K562 (cell line): Measurements from ENCODE around the gene WDR86. TPM values are rescaled to one million over a fixed set of nuclear protein-coding genes. Genes with fewer than 3 reads are reported as not detected.

Source experiments
- ATAC-seq: fragments of 200-7000 bp; cut with Tn5 transposase; 3 replicates; pipeline ENCODE4 v1.9.1; 2020; ENCODE audit warnings: moderate library complexity
- BruUV-seq: library from RNA; stranded (reverse); fragments of 400-500 nt; replicated peaks from 2 replicates; lab custom pipeline; 2021; lab: Mats Ljungman, UMichigan
- CTCF ChIA-PET: fragments of 300-600 bp; formaldehyde crosslinking; extraction: SDS; loops from one replicate; lab custom pipeline; 2021; ENCODE audit warnings: low intra/inter-chr PET ratio; lab: Yijun Ruan, JAX
- POLR2A ChIA-PET: fragments of 300-600, 350-650 bp; sonication (Branson Sonifier 250); formaldehyde crosslinking; extraction: SDS; loops from one replicate; lab custom pipeline; 2021; ENCODE audit warnings: antibody characterized with exemption, inconsistent platforms; lab: Yijun Ruan, JAX
- DNase-seq, 4 experiments: peaks; one replicate each; pipeline versions ENCODE4 v3.0.0 to v3.0.0-alpha.2; 2011 to 2018; ENCODE audit warnings: low spot score in 3 of 4, mixed read lengths in 3 of 4; ENCODE audit errors: extremely low read depth in 1 of 4
- FAIRE-seq: peaks from 2 replicates; lab custom pipeline; 2011; peaks lifted over from hg19 to GRCh38; lab: Jason Lieb, UNC
- H2AFZ ChIP-seq: 2 replicates; pipeline ENCODE4 v1.6.0; 2011; ENCODE audit warnings: low read depth, low read length, control low read depth, inconsistent platforms
- H3K27ac ChIP-seq: fragments of 200-600 bp; 3 replicates; pipeline ENCODE4 v1.8.0; 2011; ENCODE audit warnings: low read depth, mild to moderate bottlenecking, control low read depth, inconsistent platforms, low read length, moderate library complexity, mixed read lengths; ENCODE audit errors: extremely low read depth
- H3K27me3 ChIP-seq, 2 experiments: fragments of 300-600 bp in 1 of 2; 2 replicates in 1 of 2; 3 replicates in 1 of 2; pipeline versions ENCODE4 v1.6.0 to v1.8.0; 2011; ENCODE audit warnings: inconsistent platforms in 2 of 2, low read length in 2 of 2, mild to moderate bottlenecking in 1 of 2, mixed read lengths in 1 of 2, moderate library complexity in 1 of 2; ENCODE audit not compliant: control insufficient read depth in 2 of 2, insufficient read depth in 2 of 2
- H3K36me3 ChIP-seq: fragments of 300-600 bp; 3 replicates; pipeline ENCODE4 v1.8.0; 2011; ENCODE audit warnings: mild to moderate bottlenecking, low read length, inconsistent platforms; ENCODE audit not compliant: control insufficient read depth, insufficient read depth
- H3K4me1 ChIP-seq, 2 experiments: fragments of 200-600 bp in 1 of 2; replicated peaks in 1 of 2; 2 replicates in 1 of 2; 3 replicates in 1 of 2; pipeline versions ENCODE4 v1.5.1 to v1.8.0; 2011; ENCODE audit warnings: inconsistent platforms in 2 of 2, low read length in 2 of 2, mild to moderate bottlenecking in 1 of 2, mixed read lengths in 1 of 2, moderate library complexity in 1 of 2; ENCODE audit not compliant: control insufficient read depth in 2 of 2, insufficient read depth in 2 of 2
- H3K4me2 ChIP-seq: 2 replicates; pipeline ENCODE4 v1.6.1; 2011; ENCODE audit warnings: low read length, control low read depth, inconsistent platforms, mixed read lengths; ENCODE audit not compliant: insufficient read depth
- H3K4me3 ChIP-seq: fragments of 200-600 bp; sonication (generic), shearing (Covaris generic); 2 replicates; pipeline ENCODE4 v1.5.1; 2016; ENCODE audit warnings: control low read depth, inconsistent platforms
- H3K79me2 ChIP-seq: fragments of 200-600 bp; 3 replicates; pipeline ENCODE4 v1.8.0; 2011; ENCODE audit warnings: low read length, inconsistent platforms; ENCODE audit not compliant: control insufficient read depth, insufficient read depth
- H3K9ac ChIP-seq, 2 experiments: 2 replicates each; pipeline versions ENCODE4 v1.6.0 to v1.6.1; 2011; ENCODE audit warnings: low read depth in 2 of 2, low read length in 2 of 2, control low read depth in 1 of 2, inconsistent platforms in 1 of 2, mild to moderate bottlenecking in 1 of 2, mixed read lengths in 1 of 2; ENCODE audit not compliant: insufficient read depth in 1 of 2
- H3K9me1 ChIP-seq: one replicate; pipeline ENCODE4 v1.6.0; 2011; ENCODE audit warnings: inconsistent platforms, mild to moderate bottlenecking, low read length, moderate library complexity; ENCODE audit not compliant: control insufficient read depth, insufficient read depth
- H3K9me3 ChIP-seq: replicated peaks from 2 replicates; pipeline ENCODE4 v1.5.1; 2011; ENCODE audit warnings: low read depth, low read length, inconsistent platforms; ENCODE audit not compliant: control insufficient read depth, insufficient read depth
- H4K20me1 ChIP-seq: replicated peaks from 2 replicates; pipeline ENCODE4 v1.6.1; 2011; ENCODE audit warnings: low read length, inconsistent platforms, mixed read lengths; ENCODE audit not compliant: control insufficient read depth, insufficient read depth
- ARID4B ChIP-seq: sonication (generic); formaldehyde crosslinking; IDR thresholded peaks from 2 replicates; pipeline ENCODE4 v1.8.0; 2022; ENCODE audit warnings: mild to moderate bottlenecking, missing genetic modification reagents
- CBX3 ChIP-seq, 2 experiments: IDR thresholded peaks; 1 replicate in 1 of 2; 2 replicates in 1 of 2; pipeline ENCODE4 v1.6.1; 2012; ENCODE audit warnings: inconsistent platforms in 2 of 2, low read length in 2 of 2, borderline replicate concordance in 1 of 2, control low read depth in 1 of 2
- DMBX1 ChIP-seq: fragments of 250-450 bp; sonication (Bioruptor Pico); IDR thresholded peaks from 2 replicates; pipeline ENCODE4 v1.8.0; 2022; ENCODE audit warnings: inconsistent platforms, mild to moderate bottlenecking, moderate library complexity, borderline replicate concordance
- FOXK2 ChIP-seq, 2 experiments: fragments of 450-650 bp; IDR thresholded peaks in 1 of 2; conservative IDR thresholded peaks in 1 of 2; 2 replicates each; pipeline ENCODE4 v1.6.1; 2016; ENCODE audit warnings: low read depth in 2 of 2, mild to moderate bottlenecking in 1 of 2
- MIER1 ChIP-seq: fragments of 450-650 bp; IDR thresholded peaks from 2 replicates; pipeline ENCODE4 v1.6.1; 2016; ENCODE audit warnings: antibody characterized with exemption, mild to moderate bottlenecking, low read depth
- POLR3G ChIP-seq: IDR thresholded peaks from 2 replicates; pipeline ENCODE4 v1.6.1; 2011; ENCODE audit not compliant: insufficient read length, insufficient replicate concordance; ENCODE audit errors: extremely low read depth
- TEAD4 ChIP-seq, 2 experiments: sonication (generic) in 1 of 2; formaldehyde crosslinking in 1 of 2; IDR thresholded peaks; 2 replicates each; pipeline versions ENCODE4 v1.6.1 to v1.8.0; 2012 to 2022; ENCODE audit warnings: borderline replicate concordance in 1 of 2, inconsistent platforms in 1 of 2, low read length in 1 of 2, mild to moderate bottlenecking in 1 of 2, missing genetic modification reagents in 1 of 2
- ZFPM2 ChIP-seq: fragments of 250-450 bp; sonication (Bioruptor Pico); IDR thresholded peaks from 2 replicates; pipeline ENCODE4 v1.5.1; 2022; ENCODE audit warnings: mild to moderate bottlenecking
- ZNF121 ChIP-seq: sonication (generic); formaldehyde crosslinking; conservative IDR thresholded peaks from 2 replicates; pipeline ENCODE4 v1.8.0; 2022; ENCODE audit warnings: missing genetic modification reagents
- ZNF175 ChIP-seq: fragments of 200-800 bp; sonication (Bioruptor generic); IDR thresholded peaks from 2 replicates; pipeline ENCODE4 v1.6.1; 2016; ENCODE audit warnings: low read depth, mild to moderate bottlenecking, missing genetic modification characterization, missing compliant biosample characterization
- ZNF3 ChIP-seq: fragments of 250-450 bp; sonication (Bioruptor Pico); IDR thresholded peaks from 2 replicates; pipeline ENCODE4 v1.5.0; 2021; ENCODE audit warnings: mild to moderate bottlenecking, moderate library complexity
- WGBS: fragments of 100-300 bp; shearing (Covaris generic); methylation state at CpG from one replicate; pipeline ENCODE4 v1.1.6; 2016; ENCODE audit warnings: low coverage, mixed read lengths; ENCODE audit not compliant: insufficient coverage; ENCODE audit errors: missing lambda C conversion rate; 5-methylcytosine and 5-hydroxymethylcytosine counted together
- in situ Hi-C: fragments of 300-500 bp; cut with MboI; formaldehyde crosslinking; loops from 4 replicates; pipeline ENCODE4 v1.15.0; 2018; ENCODE audit warnings: inconsistent platforms, mixed read lengths
- intact Hi-C: fragments of 100-400 bp; cut with micrococcal nuclease; formaldehyde crosslinking; loops from 2 replicates; pipeline ENCODE4 v1.14.2; 2022
- polyA plus RNA-seq, 8 experiments: library from polyadenylated mRNA; depleted of rRNA in 4 of 8; stranded (reverse) in 5 of 8; unstranded in 3 of 8; fragments of >200 nt; fragmentation: Nextera tagmentation in 2 of 8; fragmentation: Illumina TruSeq in 1 of 8; extraction: Ambion mirVana in 2 of 8; extraction: Trizol in 1 of 8; gene quantifications; 2 replicates each; pipeline versions ENCODE4 v1.2.1 to v1.2.3, GENCODE V29; 2011 to 2014; ENCODE audit warnings: inconsistent platforms in 1 of 8, missing spikeins in 1 of 8
- total RNA-seq, 7 experiments: library from RNA; depleted of rRNA in 6 of 7; stranded (reverse); fragments of >200 nt in 6 of 7; fragmentation: Illumina TruSeq in 2 of 7; extraction: Trizol in 2 of 7; gene quantifications; 2 replicates each; pipeline versions ENCODE4 v1.2.1 to v1.2.3, GENCODE V29; 2011 to 2021; ENCODE audit warnings: low replicate concordance in 1 of 7
- TF ChIP-seq, protein P1 (sequence below), 2 experiments: fragments of 450-650 bp; IDR thresholded peaks; 2 replicates each; pipeline ENCODE4 v1.6.1; 2016
- TF ChIP-seq, protein P2 (sequence below): sonication (generic); formaldehyde crosslinking; IDR thresholded peaks from 2 replicates; pipeline ENCODE4 v1.8.0; 2022; ENCODE audit warnings: missing genetic modification reagents, mild to moderate bottlenecking, moderate library complexity, borderline replicate concordance

Gene WDR86
- total and polyA plus RNA-seq, 9 of the 15 experiments (the other 6 are each of a cell fraction or from before 2014, with no cell fraction given): 0.24 TPM; not detected in 8

GRCh38 chr7:151403764-151404163 lies 6.1 kb downstream of the WDR86 start:
- ChIA-PET POLR2A (no interaction called here), CTCF (interaction anchor here (0.7 kb wide), 1 partner anchor 508 kb away, joined by 3 read pairs; no protein-coding TSS in a partner anchor)
- Histone ChIP-seq H2AFZ (peak overlapping the region; percentile 86), H3K27ac (peak overlapping the region; percentile 83), H3K79me2 (no peaks in the 10 kb centered on the region), H3K4me3 (no peak overlapping the region), H4K20me1 (no peaks in the 10 kb centered on the region), H3K4me1 (peaks cover 27 to 52% of the 10 kb centered on the region in 2 experiments), H3K27me3 (no peaks in the 10 kb centered on the region), H3K4me2 (peak overlapping the region; percentile 20), H3K9me1 (no peaks in the 10 kb centered on the region), H3K36me3 (no peaks in the 10 kb centered on the region), H3K9ac (peak overlapping the region; percentile 6 to 71), H3K9me3 (no peaks in the 10 kb centered on the region; the same call in 1 of the 2 replicates)
- FAIRE-seq (no peak), DNase-seq (peak in 3 of 4 experiments; percentile 50 to 58 (median 55)), ATAC-seq (peak; percentile 14; the same call in 2 of the 3 replicates)
- WGBS: 34% methylated on average over 9 of the region's 9 CpGs
- in situ Hi-C loops: no loop called here
- intact Hi-C loops: no loop called here
- no TSS peak for BruUV-seq
- no peak for TF ChIP-seq FOXK2 (conservative IDR thresholded peaks at IDR 0.05 in 1 of 2, IDR thresholded peaks at IDR 0.05 in 1 of 2; ENCODE audit: low read depth in 2 of 2)
- 0 out of 2 replicates have a peak, but pooled peaks have one; percentile 11 for TF ChIP-seq DMBX1 (CRISPR knock-in tag)
- TF ChIP-seq ZNF121 (CRISPR knock-in tag): no peak
- 0 out of 2 replicates have a peak, but pooled peaks have one; percentile 12 for TF ChIP-seq ZNF175
- no peak for TF ChIP-seq ZNF3 (CRISPR knock-in tag)
- no peak for TF ChIP-seq MIER1
- 0 out of 2 replicates have a peak, but pooled peaks have one; percentile 28 for TF ChIP-seq ARID4B
- no peak for TF ChIP-seq POLR3G
- TF ChIP-seq, protein P1, sequence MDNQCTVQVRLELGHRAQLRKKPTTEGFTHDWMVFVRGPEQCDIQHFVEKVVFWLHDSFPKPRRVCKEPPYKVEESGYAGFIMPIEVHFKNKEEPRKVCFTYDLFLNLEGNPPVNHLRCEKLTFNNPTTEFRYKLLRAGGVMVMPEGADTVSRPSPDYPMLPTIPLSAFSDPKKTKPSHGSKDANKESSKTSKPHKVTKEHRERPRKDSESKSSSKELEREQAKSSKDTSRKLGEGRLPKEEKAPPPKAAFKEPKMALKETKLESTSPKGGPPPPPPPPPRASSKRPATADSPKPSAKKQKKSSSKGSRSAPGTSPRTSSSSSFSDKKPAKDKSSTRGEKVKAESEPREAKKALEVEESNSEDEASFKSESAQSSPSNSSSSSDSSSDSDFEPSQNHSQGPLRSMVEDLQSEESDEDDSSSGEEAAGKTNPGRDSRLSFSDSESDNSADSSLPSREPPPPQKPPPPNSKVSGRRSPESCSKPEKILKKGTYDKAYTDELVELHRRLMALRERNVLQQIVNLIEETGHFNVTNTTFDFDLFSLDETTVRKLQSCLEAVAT (IDR thresholded peaks at IDR 0.05): no peak
- TF ChIP-seq, protein P2, sequence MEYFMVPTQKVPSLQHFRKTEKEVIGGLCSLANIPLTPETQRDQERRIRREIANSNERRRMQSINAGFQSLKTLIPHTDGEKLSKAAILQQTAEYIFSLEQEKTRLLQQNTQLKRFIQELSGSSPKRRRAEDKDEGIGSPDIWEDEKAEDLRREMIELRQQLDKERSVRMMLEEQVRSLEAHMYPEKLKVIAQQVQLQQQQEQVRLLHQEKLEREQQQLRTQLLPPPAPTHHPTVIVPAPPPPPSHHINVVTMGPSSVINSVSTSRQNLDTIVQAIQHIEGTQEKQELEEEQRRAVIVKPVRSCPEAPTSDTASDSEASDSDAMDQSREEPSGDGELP: peak; percentile 48
- TF ChIP-seq TEAD4 (IDR thresholded peaks at IDR 0.05; ENCODE audit: low read length): no peak
- 0 out of 2 replicates have a peak, but pooled peaks have one; percentile 17 for TF ChIP-seq TEAD4 (CRISPR knock-in tag; IDR thresholded peaks at IDR 0.05; ENCODE audit: borderline replicate concordance)
- TF ChIP-seq CBX3 (IDR thresholded peaks at IDR 0.05; ENCODE audit: borderline replicate concordance in 1 of 2, low read length in 2 of 2): 0 out of 3 replicates have a peak, but pooled peaks of 1 of the 2 experiments have one; percentile 37
- no peak for TF ChIP-seq ZFPM2 (CRISPR knock-in tag)
